ENCODE data around the gene CARD14.

The CARD14 gene

DNA sequence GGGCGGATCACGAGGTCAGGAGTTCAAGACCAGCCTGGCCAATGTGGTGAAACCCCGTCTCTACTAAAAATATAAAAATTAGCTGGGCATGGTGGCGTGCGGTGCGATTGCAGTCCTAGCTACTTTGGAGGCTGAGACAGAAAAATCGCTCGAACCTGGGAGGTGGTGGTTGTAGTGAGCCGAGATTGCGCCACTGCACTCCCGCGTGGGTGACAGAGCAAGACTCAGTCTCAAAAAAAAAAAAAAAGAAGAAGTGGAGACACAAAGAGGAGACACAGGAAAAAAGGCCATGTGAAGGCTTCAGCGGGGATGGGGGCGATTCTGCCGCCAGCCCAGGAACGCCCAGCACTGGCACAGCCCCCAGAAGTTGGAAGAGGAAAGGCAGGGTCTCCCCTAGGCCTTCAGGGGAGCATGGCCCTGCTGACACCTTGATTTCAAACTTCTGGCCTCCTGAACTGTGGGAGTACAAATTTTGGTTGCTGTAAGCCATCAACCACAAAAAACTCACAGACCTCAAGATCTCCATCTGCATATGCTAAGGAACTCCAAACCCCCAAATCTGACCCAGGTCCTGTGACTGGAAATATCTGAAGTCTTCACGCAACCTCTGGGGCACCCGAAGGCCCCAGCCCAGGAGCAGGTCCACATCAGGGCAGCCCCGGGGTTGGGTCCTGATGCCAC lies 43.3 kb downstream of the CARD14 start:
- no peak for DNase-seq

GRCh38 chr17:80213643-80213975 lies 43.8 kb downstream of the CARD14 start:
- DNase-seq = no peak

- DNase-seq = no peak
Measured at GRCh38 chr17:80214012-80214877, 44.4 kb downstream of the CARD14 start.

DNA sequence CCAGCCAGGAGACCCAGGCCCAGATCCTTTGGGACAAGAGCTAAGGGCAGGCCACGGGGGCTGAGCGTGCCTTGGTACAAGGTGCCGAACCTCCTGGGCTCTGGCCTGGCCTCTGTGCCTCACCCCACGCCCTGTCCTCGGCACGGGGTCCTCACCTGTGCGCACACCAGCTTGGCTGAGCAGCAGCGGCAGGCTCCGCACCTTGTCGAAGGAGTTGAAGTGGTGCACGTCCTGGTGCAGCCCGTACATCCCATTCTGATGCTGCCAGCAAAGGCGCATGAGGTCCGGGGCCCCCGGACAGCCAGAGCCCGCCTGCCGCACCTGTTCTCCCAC lies 45.0 kb downstream of the CARD14 start:
- no peak for DNase-seq

- no peak for DNase-seq
Measured at GRCh38 chr17:80216473-80217456, 46.9 kb downstream of the CARD14 start.

GRCh38 chr17:80217703-80218362 lies 48.0 kb downstream of the CARD14 start:
- DNase-seq = no peak

- no peak for DNase-seq
Measured at GRCh38 chr17:80218391-80218790, 48.6 kb downstream of the CARD14 start.

GRCh38 chr17:80219013-80219762 lies 49.4 kb downstream of the CARD14 start:
- peak; percentile 49 for DNase-seq

DNA sequence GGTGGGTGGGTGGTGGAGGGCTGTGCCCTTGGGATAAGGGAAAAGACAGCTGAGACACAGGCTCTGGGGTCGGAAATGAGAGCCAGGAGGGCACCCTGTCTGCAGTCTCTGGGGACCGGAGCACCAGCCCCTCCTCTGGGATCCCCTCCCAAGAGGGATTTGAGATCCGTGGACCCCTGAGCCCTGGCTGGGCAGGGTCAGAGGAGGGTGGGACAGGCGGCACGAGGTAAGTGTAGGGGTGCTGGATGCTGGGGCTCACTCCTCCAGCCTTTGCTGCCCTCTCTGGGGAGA lies 49.9 kb downstream of the CARD14 start:
- no peak for DNase-seq

DNA sequence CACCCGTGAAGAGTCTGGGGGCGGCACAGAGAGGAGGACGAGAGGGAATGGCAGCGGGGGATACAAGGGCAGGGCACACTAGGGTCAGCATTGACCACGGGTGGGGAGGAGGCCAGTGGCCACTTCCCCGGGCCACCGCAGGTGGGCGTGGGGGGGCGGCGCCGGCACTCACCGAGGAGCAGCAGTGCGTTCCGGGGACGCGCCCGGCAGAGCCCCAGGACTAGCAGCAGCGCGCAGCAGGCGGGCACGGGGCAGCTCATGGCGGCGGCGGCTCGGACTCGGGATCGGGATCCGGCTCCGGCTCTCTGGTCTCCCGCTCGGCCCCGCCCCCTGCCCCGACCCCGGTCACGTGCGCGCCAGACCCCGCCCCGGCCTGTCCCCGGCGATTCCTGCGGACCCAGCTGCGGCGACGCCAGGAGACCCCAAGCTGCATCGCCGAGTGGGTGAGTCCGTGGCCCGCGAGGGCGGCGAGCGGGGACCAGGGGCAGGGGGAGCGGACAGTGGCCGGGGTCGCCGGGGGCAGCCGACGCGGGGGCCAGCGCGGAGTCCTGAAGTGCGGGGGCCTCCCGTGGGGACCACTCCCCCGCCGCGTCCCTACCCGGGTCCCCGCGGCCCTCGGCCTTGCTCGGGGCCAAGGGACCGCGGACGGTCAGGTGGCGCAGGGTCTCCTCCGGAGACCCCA lies 50.4 kb downstream of the CARD14 start, which contains the start of the genes SGSH and SLC26A11:
SGSH (minus strand) TSS at position 280 of the 682 bp plus-strand sequence; CDS start at position 260, 20 bp downstream.
SLC26A11 (plus strand) TSS at position 374 of the 682 bp plus-strand sequence. CDS start 1,134 bp downstream, outside the sequence.
- DNase-seq = peak; percentile 54

DNA sequence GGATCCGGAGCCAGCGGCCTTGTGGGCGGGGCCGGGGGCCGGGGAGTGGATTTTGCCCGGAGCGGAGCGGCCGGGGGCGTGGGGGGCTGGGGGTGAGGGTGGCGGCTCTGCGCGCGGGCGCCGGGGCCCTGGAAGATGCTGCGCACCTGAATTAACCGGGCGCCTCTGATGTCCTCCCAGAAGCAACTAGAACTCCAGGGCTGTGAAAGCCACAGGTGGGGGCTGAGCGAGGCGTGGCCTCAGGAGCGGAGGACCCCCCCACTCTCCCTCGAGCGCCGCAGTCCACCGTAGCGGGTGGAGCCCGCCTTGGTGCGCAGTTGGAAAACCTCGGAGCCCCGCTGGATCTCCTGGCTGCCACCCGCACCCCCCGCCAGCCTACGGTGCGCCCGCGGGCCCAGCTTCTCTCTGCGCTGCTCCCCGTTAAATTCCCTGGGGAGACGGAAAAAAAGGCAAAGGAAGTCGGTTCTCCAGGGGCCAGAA lies 50.9 kb downstream of the CARD14 start:
- no peak for DNase-seq

GRCh38 chr17:80221351-80222105 lies 51.7 kb downstream of the CARD14 start:
- DNase-seq = no peak

- DNase-seq = no peak
Measured at GRCh38 chr17:80222376-80223141, 52.7 kb downstream of the CARD14 start.

- DNase-seq = no peak
Measured at GRCh38 chr17:80223142-80223815, 53.4 kb downstream of the CARD14 start.

DNA sequence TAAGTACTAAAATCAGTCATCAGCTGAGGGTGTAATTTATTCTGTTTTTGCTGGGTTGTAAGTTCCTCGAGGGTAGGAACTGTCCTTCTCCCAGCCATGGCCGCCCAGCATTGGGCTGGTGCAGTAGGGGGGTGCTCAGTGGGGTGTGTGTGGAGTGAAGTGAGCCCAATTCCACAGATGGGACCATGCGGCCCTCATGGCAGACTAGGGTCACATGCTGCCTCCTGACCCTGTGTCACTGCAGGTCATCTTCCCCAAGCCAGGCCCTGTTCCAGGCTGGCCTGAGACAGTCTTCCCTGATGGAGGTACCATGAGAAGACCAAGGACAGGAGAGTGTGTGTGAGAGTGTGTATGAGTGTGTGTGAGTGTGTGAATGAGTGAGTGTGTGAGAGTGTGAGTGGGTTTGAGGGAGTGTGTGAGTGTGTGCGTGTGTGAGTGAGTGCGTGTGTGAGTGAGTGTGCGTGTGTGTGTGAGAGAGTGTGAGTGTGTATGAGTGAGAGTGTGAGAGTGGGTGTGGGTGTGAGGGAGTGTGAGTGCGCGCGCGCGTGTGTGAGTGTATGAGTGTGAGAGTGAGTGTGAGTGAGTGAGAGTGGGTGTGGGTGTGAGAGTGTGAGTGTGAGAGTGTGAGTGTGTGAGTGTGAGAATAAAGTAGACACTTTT lies 54.1 kb downstream of the CARD14 start:
- DNase-seq = no peak

- DNase-seq = no peak
Measured at GRCh38 chr17:80224683-80225082, 54.9 kb downstream of the CARD14 start.

DNA sequence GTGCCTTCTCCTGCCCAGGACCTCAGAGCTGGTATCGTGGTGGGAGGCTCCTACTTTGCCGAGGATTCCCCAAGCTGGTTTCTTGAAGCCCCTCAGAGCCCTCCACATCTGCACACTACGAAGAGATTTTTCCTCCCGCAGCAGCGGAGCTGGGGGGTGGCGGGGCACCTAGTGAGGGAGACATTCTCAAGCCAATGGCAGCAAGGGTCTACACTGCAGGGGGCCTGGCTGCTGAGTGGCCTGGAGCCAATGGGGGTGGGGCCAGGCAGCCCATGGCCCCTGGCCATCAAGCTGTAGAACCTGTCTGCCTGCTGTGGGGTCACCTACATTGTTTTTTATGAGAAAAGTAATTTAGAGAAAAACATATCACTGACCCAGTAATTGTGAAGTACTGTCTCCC lies 55.4 kb downstream of the CARD14 start:
- DNase-seq = no peak

- no peak for DNase-seq
Measured at GRCh38 chr17:80227156-80227555, 57.3 kb downstream of the CARD14 start.
